Measurements from ENCODE around the gene ASTN2.
"Not testable (repeated sequence)": the region's sequence is repeated elsewhere in the genome, so short reads cannot be mapped to it uniquely, and the experiment has no call there.

Gene ASTN2

DNA sequence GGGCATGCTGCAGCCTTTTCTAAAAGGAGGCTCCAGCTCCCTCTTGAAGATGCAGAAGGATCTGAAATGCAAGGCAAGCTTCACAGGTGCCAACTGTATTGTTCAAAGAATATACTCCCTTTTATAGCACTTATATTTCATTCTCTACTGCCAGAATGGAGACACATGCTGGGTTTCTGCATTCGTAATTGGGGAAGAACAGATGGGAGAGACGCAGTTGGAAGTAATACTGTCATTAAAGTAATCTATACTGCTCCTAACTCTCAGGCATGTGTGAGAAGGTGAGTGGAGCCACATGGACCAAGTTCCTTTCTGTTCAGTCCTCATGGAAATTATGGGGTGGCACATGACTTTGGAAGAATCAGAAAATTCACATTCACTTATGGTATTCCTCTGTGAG lies 501.3 kb downstream of the ASTN2 start:
- DNase-seq (ENCODE audit: low read depth), result no peak

DNA sequence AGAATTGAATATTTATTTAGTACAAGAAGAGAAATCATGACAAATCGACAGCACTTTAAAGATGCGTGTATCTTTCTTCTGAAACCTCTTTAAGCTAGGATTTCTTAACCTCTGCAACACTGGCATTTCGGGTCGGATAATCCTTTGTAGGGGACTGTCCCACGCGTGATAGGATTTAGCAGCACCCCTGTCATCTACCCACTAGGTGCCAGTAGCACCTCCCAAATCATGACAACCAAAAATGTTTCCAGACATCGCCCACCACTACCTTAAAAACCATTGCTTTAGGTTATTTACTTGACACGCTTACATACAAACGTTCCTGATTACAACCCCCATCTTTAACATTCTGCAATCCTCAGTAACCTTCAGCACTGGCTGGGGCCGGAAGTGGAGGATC lies 504.7 kb downstream of the ASTN2 start:
- no peak for DNase-seq (ENCODE audit: low read depth)

DNA sequence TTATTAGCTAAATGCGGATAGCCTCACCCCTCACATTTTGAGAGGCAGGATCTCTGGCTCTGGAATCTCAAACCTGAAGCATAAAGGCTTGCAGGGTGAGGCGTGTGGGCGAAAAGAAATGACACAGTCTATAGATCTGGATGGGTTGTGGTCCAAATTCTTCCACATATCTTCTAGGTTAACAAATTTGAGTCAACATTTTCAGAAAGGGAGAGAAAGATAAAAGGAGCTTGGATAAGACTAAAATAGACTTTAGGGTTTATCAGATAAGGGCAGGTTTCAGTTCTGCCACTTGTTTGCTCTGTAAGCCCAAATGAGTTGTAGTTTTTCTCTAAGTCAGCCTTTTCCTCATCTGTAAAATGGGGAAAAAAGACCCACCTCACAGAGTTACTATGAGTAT lies 506.9 kb downstream of the ASTN2 start:
- DNase-seq (ENCODE audit: low read depth), result no peak

DNA sequence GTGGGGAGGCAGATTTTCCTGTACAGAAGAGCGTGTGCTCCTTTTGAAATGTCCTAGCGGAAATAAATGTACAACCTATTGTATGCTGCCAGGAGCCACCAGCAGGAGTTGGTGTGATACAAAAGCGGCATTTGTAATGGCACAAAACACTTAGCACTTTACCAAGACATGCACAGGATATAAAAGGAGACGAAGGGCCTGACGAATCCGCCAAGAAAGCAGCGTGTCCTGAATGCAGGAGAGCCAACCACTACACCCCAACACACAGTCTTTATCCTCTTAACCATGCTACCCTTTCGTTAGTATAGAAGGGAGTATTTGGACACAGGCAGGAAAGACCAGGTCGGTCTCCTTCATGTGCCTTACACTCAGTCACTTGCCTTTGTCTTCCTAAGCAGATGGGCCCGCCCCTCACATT lies 509.7 kb downstream of the ASTN2 start:
- no peak for DNase-seq (ENCODE audit: low read depth)

DNA sequence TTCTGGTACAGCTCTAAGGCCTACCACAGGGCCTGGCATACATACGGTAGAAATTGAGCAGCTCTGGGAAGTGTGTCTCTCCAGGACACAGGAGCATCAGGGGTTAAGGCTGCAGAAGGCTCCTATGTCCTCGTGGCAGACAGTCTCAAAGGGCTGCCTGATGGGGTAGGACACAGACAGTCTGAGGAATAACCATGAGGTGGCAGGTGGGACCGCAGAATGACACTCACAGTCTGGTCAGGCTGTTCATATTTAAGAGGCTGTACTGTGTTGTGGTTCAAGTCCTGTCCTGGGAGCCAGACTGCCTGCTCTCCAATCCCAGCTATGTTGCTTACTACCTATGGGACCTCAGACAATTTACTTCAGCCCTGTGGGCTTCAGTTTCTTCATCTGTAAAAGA lies 510.7 kb downstream of the ASTN2 start:
- no peak for DNase-seq (ENCODE audit: low read depth)

DNA sequence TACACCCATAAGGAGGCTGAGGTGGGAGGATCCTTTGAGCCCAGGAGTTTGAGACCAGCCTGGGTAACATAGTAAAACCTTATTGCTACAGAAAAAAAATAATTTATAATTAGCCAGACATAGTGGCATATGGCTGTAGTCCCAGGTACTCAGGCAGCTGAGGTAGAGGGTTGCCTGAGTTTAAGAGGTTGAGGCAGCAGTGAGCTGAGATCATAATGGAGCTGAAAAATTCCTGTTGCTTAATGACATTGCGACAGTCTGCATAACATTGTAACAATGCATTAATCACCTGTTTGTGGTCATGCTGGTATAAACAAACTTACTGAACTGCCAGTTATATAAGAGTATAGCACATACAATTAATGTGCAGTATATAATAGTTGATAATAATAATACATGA lies 513.6 kb downstream of the ASTN2 start:
- DNase-seq (ENCODE audit: low read depth), result no peak

DNA sequence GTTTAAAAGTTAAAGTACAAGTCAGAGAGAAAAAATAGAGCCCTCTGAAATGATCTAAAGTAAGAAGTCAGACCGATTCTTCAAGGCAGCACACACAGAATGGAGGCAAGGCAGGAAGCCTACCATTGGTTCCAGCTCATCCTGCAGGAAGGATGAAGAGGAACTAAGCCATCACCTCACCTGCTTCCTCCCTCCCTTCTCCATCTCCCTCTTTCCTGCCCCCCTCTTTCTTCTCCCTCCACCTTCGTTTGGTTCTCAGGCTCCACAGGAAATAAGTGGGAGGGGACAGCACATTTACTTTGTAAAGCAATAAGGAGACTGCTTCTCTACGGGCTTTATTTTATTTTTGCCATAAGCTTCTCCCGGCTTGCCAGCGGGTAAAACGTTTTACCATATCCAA lies 514.3 kb downstream of the ASTN2 start:
- no peak for DNase-seq (ENCODE audit: low read depth)

DNA sequence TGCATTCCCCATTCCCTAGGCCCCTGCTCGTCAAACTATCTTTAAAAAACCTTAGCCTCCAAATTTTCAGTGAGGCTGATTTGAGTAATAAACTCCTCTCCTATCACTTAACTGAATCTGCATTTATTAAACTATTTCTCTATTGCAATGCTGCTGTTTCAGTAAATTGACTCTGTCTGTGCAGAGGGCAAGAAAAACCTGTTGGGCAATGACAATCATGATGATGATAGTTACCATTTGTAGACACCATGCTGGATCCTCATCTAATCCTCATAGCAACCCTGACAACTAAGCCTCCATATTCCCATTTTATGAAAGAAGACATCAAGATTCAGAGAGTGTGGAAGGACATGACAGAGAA lies 514.9 kb downstream of the ASTN2 start:
- no peak for DNase-seq (ENCODE audit: low read depth)

DNA sequence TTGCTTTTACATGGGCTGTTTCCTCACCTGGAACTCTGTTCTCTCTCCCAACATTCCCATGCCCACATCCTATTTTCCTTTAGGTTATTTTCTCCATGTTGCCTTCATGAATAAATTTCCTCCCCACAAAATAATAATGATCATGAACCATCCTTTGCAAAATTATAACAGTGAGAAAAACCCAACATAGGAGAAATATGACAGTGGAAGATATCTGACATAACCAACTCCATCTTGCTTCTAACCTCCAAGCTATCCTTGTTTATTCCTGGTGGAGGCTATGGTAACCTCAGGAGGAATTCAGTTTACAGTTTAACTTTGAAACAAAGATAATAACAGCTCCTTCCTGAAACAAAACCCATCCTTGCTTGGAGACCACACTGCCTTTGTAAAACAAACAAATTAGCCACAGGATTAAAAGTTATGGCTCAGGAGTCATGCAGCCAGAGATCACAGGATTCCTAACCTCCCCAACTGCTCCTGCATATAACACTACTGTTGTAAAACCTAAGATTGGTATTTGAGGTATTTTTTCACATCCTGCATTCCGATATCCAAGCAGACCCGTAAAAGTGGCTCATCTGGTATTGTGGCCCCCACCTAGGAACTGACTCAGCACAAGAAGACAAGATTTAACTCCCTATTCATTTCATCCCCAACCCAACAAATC lies 515.4 kb downstream of the ASTN2 start:
- no peak for DNase-seq (ENCODE audit: low read depth)

DNA sequence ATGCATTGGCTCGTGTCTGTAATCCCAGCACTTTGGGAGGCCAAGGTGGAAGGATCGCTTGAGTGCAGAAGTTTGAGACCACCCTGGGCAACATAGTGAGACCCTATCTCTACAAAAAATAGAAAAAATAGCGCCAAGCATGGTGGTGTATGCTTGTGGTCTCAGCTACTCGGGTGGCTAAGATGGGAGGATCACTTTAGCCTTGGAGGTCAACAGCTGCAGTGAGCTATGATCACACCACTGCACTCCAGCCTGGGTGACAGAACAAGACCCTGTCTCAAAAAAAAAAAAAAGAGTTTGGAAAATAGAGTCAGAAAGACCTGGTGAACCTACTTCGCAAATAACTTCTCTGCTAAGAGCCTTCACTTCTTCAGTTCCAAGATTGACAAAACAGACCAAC lies 516.7 kb downstream of the ASTN2 start:
- not testable (repeated sequence) for DNase-seq (ENCODE audit: low read depth)

DNA sequence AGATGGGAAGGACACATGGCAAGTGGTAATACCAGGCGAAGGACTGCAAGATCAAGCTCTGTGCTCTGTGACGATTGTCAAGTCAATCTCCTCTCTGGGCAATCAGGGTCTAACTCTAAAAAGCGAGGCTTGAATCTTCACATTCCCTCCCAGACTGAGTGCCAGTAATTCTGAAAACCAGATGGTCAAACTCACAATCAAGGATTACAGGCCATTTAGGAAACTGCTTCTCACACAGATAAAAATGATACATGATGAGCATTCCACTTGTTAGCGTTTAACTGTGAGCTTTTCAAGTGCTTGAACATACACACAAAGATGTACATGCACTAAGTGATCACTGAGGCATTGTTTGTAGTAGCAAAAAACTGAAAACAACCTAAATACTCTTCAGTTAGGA lies 517.7 kb downstream of the ASTN2 start:
- DNase-seq (ENCODE audit: low read depth), result no peak

DNA sequence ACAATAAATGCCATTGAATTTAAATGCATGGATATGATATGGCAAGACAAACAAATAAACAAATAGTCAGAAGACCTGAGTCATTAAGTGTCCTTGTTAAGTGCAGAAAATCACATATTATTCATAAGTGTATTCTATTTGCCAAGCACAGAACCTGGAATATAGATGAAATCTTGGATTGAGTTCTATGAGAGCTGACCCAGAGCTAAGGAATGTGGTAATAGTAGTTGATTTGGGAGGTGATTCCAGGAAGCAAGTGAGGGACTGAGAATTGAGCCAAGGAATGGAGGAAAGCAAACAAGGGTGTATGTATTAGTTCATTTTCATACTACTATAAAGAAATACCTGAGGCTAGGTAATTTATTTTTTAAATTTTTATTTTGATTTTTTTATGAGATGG lies 518.9 kb downstream of the ASTN2 start:
- DNase-seq (ENCODE audit: low read depth), result no peak

DNA sequence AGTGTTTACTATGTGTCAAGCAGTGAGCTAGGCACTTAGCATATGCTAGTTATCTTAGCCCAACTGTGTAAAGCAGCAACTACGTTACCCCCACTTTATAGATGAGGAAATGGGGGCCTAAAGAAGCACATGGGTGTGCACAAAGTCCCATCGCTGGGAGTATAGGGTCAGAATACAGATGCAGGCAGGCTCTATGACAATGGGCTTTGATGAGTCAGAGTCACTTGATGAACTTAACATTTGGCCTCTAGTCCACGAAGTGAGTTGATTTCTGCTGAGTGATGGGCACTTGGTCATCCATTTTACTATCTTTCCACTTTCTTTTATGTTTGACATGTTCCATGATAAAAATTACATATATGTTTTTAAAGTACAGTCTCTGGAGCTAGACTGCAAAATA lies 523.4 kb downstream of the ASTN2 start:
- no peak for DNase-seq (ENCODE audit: low read depth)

DNA sequence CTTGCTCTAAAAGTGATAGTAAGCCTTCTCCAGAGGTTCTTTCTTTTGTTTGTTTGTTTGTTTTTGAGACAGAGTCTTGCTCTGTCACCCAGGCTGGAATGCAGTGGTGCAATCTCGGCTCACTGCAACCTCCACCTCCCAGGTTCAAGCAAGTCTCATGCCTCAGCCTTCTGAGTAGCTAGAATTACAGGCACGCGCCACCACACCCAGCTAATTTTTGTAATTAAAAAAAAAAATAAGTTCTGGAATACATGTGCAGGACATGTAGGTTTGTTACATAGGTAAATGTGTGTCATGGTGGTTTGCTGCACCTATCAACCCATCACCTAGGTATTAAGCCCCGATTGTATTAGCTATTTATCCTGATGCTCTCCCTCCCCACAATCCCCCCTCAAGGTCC lies 526.4 kb downstream of the ASTN2 start:
- DNase-seq (ENCODE audit: low read depth), result not testable (repeated sequence)

DNA sequence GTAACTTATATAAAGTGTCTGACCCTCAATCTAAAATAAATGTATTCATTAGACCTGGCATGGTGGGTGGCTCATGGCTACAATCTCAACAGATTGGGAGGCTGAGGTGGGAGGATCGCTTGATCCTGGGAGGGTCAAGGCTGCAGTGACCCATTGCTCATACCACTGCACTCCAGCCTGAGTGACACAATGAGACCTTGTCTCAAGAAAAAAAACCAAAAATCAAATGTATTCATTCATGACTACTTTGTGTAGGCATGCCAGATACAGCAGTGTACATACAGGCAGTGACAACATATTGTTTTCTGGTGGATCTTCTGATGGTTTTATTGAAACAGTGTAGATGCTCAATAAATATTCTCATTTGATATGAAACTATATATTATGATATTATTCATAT lies 526.8 kb downstream of the ASTN2 start:
- DNase-seq (ENCODE audit: low read depth), result no peak

DNA sequence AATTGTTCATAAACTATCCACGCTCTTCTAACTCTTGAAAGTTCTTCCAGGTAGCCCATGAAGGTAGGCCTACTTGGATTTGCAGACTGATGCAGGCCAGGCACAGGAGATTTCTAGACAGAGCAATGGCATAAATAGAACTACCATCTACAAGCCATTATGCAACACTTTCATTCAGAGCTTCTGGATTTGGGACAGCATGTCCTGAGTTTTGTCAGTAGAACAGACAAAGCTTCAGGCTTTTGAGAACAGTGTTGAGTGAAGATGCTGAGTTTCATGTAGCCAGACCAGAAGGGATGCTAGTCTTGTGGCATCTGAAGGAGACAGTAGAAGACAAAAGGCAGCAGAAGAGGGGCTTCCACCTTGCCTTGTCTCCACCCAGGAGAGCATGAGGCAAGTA lies 531.2 kb downstream of the ASTN2 start:
- no peak for DNase-seq (ENCODE audit: low read depth)

DNA sequence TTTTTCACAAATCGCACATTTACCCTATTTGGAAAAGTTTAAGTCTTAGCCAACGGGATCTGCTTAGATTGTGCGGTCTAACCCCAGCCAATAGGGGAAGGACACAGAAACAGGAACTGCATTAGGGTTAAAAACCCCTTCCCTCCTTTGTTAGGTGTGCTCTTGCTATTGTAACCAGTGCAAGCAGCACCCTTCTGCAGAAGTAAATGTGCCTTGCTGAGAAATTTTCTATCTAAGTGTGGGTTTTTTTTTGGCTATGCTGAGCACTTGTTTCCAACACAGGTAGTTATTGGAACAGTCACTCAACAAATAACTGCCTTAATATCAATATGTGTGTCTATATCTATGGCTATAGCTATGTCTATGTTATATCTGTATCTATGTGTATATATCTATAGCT lies 537.8 kb downstream of the ASTN2 start:
- no peak for DNase-seq (ENCODE audit: low read depth)

DNA sequence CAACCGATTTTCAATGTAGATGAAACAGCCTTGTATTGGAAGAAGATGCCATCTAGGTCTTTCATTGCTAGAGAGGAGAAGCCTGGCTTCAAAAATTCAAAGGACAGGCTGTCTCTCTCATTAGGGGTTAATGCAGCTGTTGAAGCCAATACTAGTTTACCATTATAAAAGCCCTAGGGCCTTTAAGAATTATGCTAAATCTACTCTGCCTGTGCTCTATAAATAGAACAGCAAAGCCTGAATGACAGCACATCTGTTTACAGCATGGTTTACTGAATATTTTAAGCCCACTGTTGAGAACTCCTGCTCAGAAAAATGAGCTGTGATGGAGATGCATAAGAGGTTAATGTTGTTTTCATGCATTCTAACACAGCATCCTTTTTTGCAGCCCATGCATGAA lies 539.3 kb downstream of the ASTN2 start:
- no peak for DNase-seq (ENCODE audit: low read depth)

DNA sequence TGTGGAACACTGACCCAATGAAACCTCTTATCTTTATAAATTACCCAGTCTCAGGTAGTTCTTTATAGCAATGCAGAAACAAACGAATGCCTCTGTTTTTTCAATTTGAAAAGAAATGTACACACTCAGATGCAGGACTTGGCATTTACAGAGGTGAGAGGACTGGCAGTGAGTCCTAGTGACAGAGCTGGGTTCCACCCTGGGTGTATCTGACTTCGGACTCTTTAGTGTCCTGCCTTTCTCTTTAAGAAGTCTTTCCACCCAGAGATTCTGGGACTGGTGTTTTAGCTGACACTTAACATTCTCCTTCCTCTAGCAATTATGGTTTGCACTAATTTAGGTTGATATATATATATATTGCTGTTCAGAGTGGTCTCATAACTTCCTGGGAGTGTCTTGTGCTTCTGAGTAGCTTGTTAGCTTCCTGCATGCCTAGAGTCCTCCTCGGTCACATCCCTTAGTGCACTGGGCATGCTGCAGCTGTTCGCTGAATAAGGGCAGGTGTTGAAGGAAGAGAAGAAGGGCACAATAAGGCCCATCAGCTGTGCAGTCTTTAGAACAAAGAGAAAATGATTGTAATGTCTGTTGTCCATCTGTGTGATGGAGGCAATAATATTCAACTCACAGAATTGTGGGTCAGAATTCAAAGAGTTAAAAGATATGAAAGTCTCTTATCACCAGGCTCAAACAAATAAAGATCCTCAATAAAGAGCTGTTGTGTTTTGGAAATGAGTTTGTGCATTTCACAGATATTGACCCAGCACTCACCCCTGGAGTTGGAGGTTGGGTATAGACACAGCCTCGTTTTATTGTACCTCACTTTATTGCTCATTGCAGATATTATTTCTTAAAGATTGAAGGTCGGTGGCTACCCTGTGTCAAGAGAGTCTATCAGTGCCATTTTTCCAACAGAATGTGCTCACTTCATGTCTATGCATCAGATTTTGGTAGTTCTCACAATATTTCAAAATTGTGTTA lies 540.6 kb downstream of the ASTN2 start:
- no peak for DNase-seq (ENCODE audit: low read depth)

DNA sequence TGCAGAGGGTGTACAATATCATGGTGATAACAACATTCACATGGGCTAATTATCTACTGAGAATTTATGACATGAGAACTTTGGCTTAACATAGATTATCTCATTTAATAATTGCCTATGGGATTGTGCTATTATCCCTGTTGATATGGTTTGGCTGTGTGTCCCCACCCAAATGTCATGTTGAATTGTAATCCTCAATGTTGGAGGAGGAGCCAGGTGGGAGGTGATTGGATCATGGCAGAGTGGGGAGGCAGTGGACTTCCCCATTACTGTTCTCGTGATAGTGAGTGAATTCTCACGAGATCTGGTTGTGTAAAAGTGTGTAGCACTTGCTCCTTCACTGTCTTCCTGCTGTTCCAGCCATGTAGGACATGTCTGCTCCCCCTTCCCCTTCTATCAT lies 541.4 kb downstream of the ASTN2 start:
- no peak for DNase-seq (ENCODE audit: low read depth)

DNA sequence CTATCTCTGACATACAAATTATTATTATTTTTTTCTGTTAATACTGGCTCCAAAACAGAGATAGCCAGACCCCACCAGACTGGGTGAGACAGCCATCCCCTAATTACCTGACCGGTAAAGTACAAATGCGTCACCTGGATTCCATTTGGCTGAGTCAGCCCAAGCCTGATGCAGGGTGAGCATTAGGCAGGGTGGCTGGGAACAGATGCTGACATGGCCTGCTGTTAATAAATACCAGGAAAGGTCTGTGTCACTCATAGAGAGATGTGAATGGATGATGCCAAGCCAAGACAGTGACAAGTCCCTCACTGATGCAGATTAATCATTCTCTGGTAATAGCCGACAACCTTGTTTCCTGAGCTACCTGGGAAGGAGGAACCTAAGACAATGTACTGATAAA lies 544.3 kb downstream of the ASTN2 start:
- no peak for DNase-seq (ENCODE audit: low read depth)

DNA sequence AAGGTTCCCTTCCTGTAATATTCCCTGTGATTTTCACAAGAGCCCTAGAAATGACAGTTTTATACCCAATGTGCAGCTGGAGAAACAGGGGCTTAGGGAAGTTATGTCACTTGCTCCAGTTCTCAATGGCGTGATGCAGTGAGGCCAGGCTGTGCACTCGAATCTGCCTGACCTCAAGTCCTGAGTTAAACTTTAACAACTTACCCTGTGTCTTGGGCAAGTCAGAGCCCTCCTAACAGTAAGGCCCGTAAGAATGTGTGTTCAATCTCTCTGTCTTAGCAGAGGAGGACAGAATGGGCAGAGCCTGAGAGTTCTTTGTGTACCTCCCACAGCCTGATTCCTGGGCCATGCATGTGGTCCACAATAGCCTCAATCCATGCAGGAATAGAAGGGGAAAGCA lies 546.7 kb downstream of the ASTN2 start:
- no peak for DNase-seq (ENCODE audit: low read depth)

DNA sequence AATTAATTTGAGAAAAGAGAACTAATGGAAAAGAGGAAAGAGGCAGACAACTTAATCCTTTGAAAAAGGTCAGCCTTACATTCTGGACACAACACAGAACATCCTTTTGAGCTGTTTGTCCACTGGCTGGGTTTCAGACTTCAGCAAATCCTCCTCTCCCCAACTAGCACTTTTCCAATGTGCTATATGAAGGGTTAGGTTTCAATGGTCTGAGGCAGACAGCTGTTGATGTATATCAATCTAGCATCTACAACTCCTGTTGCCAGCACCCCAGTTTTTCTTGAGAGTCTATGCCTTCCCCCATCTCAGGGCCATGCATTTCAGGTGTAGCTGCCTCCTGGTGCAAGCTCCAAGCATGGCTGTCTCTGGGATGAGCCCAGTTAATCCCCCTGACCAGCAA lies 553.5 kb downstream of the ASTN2 start:
- DNase-seq (ENCODE audit: low read depth), result no peak

All from stimulated activated CD8-positive, alpha-beta memory T cell treated with anti-CD3 and anti-CD28 coated beads, Interleukin-12 subunit alpha, Interleukin-12 subunit beta, amount 100 ng/mL, for 4 hours (primary cell).